GM12873 (cell line): Measurements from ENCODE around the gene IGHMBP2.

Experiments used
- CTCF ChIP-seq: IDR thresholded peaks from 2 replicates; pipeline ENCODE4 v1.5.1; 2012; ENCODE audit warnings: low read depth, mild to moderate bottlenecking, moderate library complexity, low read length, control low read depth; ENCODE audit not compliant: insufficient read depth; ENCODE audit errors: missing control alignments

IGHMBP2 gene

DNA sequence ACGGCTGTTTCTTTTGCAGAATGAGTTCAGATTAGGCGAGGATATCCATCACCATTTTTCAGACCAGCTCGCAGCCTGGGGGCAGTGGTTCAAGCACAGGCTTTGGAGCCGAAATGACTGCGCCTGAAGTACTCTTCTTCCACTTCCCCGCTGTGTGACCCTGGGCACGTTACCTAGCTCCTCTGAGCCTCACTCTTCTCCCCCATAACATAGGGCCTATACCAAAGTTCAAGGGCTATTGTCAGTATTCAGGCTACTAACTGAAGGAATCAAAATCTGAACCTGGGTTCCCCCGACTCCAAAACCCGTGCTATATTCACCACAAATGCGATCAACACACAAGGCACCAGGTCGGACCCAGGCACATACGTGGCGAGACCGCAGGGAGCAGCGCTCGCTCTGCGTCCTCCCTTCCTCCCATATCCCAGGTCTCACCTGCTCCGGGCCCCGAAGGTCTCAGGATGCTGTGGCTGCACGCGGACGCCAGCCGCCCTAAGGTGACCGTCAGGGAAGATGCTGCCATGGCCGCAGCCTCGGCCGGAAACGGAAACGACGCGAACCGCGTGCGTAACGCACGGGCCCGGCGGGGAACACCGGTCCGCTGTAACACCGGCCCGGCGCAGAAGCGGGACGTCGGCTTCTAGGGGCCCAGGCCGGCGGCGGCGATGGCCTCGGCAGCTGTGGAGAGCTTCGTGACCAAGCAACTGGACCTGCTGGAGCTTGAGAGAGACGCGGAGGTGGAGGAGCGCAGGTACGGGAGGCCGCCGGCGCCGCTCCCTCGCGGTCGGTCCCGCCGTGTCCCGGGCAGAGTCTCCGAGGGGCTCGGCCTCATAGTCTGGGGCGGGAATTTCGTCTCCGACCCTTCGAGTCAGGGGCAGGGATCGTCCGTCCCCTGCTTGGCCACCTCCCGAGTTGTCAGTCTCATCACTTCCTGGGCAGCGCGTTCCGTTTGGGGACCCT is at the start of gene IGHMBP2, which contains the start of gene MRPL21:
Gene IGHMBP2, plus strand, starts transcription at position 604 of the 960 bp plus-strand sequence. Its CDS starts 62 bp downstream, at position 666.
Gene MRPL21, minus strand, starts transcription at position 545 of the 960 bp plus-strand sequence. Its CDS starts 22 bp downstream, at position 523.
- no peak for TF ChIP-seq CTCF

- TF ChIP-seq CTCF: no peak
These were observed 49.3 kb upstream of the IGHMBP2 start for GRCh38 chr11:68854273-68854958.

- no peak for TF ChIP-seq CTCF
These were observed 48.3 kb upstream of the IGHMBP2 start for GRCh38 chr11:68855205-68855981.

DNA sequence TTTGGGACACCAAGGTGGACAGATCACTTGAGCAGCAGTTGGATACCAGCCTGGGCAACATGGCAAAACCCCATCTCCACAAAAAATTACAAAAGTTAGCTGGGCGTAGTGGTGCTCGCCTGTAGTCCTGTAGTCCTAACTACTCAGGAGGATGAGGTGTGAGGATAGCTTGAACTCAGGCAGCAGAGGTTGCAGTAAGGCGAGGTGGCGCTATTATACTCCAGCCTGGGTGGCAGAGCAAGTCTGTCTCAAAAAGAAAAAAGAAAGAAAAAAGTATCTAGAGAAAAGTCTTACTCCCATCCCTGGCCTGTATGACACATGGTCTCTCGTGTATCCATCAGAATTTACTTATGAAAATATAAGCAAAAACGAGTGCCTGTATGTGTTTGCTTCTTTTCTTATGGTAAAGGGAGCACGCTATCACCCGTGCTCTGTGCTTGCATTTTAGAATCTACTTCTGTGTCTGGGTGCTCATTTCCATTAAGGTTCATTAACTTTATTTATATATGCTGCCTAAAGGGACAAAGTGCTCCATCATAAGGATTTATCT is 46.6 kb upstream of the IGHMBP2 start:
- no peak for TF ChIP-seq CTCF

DNA sequence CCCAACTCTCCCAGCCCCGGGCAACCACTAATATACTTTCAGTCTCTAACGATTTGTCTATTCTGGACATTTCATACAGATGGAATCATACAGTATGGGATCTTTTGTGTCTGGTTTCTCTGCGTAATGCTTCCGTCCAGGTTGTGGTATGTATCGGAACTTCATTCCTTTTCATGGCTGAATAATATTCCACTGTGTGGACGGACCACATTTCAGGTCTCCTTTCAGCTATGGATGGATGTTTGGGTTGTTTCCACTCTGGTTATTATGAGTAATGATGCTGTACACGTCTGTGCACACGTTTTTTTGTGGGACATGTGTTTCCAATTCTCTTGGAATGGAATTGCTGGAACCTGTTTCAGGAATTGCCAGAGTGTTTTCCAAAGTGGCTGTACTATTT is 44.6 kb upstream of the IGHMBP2 start:
- no peak for TF ChIP-seq CTCF

GRCh38 chr11:68862421-68862820 is 41.3 kb upstream of the IGHMBP2 start:
- TF ChIP-seq CTCF: no peak
